Measurements from ENCODE around the gene JSRP1.

DNA sequence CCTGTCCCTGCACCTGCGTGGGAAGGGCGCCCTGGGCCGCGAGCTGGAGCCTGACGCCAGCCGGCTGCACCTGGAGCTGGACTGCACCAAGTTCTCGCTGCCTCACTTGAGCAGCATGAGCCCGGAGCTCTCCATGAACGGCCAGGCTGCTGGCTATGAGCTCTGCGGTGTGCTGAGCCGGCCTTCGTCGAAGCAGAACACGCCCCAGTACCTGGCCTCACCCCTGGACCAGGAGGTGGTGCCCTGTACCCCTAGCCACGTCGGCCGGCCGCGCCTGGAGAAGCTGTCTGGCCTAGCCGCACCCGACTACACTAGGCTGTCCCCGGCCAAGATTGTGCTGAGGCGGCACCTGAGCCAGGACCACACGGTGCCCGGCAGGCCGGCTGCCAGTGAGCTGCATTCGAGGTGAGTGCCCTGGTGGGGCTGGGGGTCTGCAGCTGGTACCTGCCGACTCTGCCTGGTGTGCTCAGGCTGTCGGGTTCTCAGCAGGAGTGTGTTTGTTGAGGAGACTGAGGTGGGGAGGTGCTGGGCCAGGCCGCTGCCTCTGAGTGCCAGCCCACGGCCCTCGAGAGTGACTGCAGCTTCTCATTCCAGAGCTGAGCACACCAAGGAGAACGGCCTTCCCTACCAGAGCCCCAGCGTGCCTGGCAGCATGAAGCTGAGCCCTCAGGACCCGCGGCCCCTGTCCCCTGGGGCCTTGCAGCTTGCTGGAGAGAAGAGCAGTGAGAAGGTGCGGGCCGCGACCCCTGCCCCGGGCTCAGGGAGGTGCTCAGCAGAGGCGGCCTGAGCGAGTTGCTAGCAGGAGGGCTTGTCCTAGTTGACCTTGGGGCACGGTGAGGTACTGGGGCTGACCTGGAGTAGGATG is 39.6 kb downstream of the JSRP1 start:
- no peak for TF ChIP-seq SMC3 (IDR thresholded peaks at IDR 0.05)
- no peak for TF ChIP-seq EP300 (IDR thresholded peaks at IDR 0.05)
- TF ChIP-seq, protein P1, sequence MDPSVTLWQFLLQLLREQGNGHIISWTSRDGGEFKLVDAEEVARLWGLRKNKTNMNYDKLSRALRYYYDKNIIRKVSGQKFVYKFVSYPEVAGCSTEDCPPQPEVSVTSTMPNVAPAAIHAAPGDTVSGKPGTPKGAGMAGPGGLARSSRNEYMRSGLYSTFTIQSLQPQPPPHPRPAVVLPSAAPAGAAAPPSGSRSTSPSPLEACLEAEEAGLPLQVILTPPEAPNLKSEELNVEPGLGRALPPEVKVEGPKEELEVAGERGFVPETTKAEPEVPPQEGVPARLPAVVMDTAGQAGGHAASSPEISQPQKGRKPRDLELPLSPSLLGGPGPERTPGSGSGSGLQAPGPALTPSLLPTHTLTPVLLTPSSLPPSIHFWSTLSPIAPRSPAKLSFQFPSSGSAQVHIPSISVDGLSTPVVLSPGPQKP (IDR thresholded peaks at IDR 0.05; ENCODE audit: low read depth, low read length) = no peak
- TF ChIP-seq NFE2L2 (conservative IDR thresholded peaks at IDR 0.05; ENCODE audit: low read length) = no peak
- no peak for TF ChIP-seq POLR2A (IDR thresholded peaks at IDR 0.05; ENCODE audit: low read length)
- no peak for TF ChIP-seq CTCF (IDR thresholded peaks at IDR 0.05)
- TF ChIP-seq, protein P2, sequence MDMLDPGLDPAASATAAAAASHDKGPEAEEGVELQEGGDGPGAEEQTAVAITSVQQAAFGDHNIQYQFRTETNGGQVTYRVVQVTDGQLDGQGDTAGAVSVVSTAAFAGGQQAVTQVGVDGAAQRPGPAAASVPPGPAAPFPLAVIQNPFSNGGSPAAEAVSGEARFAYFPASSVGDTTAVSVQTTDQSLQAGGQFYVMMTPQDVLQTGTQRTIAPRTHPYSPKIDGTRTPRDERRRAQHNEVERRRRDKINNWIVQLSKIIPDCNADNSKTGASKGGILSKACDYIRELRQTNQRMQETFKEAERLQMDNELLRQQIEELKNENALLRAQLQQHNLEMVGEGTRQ (IDR thresholded peaks at IDR 0.05) = no peak
- TF ChIP-seq TP53 (CRISPR knock-in tag; IDR thresholded peaks at IDR 0.05) = no peak
- TF ChIP-seq REST (IDR thresholded peaks at IDR 0.05) = no peak
- no peak for TF ChIP-seq BCL3 (IDR thresholded peaks at IDR 0.05)
- no peak for TF ChIP-seq RARB (CRISPR knock-in tag; IDR thresholded peaks at IDR 0.05)
- no peak for TF ChIP-seq RAD21 (conservative IDR thresholded peaks at IDR 0.05 in 1 of 2, IDR thresholded peaks at IDR 0.05 in 1 of 2)
- TF ChIP-seq RFX5 (IDR thresholded peaks at IDR 0.05) = no peak
- no peak for TF ChIP-seq JUN (IDR thresholded peaks at IDR 0.05)

Measured in A549 (cell line).